ENCODE results near the gene TMEM260.
A peak's percentile ranks its signal among the peaks of the same experiment; 100 is the strongest.
"Not testable (repeated sequence)": the region's sequence is repeated elsewhere in the genome, so short reads cannot be mapped to it uniquely, and the experiment has no call there.

Gene TMEM260

DNA sequence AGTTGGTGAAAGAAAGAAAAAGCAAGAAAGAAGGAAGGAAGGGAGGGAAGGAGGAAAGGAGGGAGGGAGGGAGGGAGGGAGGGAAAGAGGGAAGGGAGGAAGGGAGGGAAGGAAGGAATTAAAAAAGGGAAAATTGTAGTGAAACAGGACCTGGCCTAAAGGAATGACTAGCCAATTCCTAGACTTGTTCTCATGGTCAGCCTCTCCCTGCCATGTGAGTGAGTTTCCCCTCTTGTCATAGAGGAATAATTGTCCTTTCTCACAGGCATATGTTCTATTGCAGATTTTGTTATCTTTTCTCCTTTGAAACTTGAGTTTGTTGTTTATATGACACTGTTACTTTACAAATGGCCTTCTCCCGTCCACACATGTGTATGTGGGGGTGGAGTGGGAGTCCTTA is 81.9 kb downstream of the TMEM260 start:
- no peak overlapping the region for H3K4me3 ChIP-seq (replicated peaks; ENCODE audit: low read depth, low read length)
- DNase-seq (ENCODE audit: extremely low read depth, low read depth) = no peak
- TF ChIP-seq, protein P1, sequence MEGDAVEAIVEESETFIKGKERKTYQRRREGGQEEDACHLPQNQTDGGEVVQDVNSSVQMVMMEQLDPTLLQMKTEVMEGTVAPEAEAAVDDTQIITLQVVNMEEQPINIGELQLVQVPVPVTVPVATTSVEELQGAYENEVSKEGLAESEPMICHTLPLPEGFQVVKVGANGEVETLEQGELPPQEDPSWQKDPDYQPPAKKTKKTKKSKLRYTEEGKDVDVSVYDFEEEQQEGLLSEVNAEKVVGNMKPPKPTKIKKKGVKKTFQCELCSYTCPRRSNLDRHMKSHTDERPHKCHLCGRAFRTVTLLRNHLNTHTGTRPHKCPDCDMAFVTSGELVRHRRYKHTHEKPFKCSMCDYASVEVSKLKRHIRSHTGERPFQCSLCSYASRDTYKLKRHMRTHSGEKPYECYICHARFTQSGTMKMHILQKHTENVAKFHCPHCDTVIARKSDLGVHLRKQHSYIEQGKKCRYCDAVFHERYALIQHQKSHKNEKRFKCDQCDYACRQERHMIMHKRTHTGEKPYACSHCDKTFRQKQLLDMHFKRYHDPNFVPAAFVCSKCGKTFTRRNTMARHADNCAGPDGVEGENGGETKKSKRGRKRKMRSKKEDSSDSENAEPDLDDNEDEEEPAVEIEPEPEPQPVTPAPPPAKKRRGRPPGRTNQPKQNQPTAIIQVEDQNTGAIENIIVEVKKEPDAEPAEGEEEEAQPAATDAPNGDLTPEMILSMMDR (IDR thresholded peaks at IDR 0.05; ENCODE audit: low read depth, low read length, missing control alignments) = no peak

DNA sequence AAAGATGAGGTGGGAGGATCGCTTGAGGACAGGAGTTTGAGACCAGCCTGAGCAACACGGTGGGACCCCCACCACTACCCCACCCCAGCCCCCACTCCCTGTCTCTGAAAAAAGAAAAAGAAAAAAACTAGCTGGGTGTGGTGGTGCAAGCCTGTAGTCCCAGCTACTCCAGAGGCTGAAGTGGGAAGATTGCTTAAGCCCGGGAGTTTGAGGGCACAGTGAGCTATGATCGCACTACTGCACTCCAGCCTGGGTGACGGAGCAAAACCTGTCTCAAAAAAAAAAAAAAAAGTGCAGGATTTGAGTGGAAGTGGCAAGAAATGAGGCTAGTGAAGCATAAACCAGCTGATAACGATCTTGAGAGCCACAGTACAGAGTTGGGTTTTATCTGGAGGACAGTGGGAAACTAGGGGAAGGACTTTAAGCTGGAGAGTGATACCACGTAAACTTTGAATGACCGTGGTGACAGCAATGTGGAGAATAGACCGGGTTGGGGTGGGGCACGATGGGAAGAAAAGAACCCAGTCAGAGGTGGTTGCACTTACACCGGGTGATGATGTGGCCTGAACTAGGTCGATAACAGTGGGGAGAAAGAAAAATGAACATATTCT is 85.3 kb downstream of the TMEM260 start:
- no peak for DNase-seq (ENCODE audit: extremely low read depth, low read depth)

DNA sequence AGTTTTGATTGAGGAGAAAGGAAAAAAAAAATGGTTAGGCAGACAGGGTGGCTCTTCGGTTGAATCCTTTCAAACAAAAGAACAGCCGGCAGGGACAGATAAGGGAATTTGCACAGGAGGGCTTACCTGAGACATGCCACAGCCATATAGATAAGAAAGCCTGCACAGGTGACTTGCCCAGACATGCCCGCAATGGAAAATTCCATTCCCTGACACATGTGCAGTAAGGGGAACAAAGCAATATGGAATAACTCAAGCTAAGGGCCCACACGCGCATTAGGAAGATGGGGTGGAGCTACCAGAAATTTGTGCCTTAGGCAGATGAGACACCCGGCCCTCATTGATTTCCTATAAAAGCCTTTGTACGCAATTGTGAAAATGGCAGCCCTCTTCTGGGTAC is 86.7 kb downstream of the TMEM260 start:
- DNase-seq (ENCODE audit: extremely low read depth, low read depth) = peak; percentile 2
- TF ChIP-seq, protein P1 (IDR thresholded peaks at IDR 0.05; ENCODE audit: low read depth, low read length, missing control alignments) = no peak
- no peak overlapping the region for H3K4me3 ChIP-seq (replicated peaks; ENCODE audit: low read depth, low read length)

More for the DNA sequence above, 85.3 kb downstream of the TMEM260 start:
- no peak overlapping the region for H3K4me3 ChIP-seq (replicated peaks; ENCODE audit: low read depth, low read length)
- TF ChIP-seq, protein P1 (IDR thresholded peaks at IDR 0.05; ENCODE audit: low read depth, low read length, missing control alignments) = no peak

DNA sequence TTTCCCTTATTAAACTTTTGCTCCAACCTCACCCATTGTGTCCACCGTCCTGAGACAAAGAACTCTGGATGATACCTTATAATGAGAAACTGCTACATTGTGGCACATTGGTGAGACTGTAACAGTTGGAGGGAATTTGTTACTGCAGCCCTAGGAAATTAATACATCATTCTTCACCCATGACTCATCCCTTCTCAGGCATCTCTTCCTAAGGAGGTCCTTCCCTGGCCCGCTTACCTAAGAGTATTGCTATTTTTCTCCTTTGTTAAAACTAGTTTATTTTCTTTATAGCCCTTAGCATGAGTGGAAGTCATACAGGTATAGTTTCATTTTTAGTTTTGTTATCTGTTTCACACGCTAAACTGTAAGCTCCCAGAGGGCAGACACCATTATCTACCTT is 87.1 kb downstream of the TMEM260 start:
- TF ChIP-seq, protein P1 (IDR thresholded peaks at IDR 0.05; ENCODE audit: low read depth, low read length, missing control alignments) = no peak
- H3K4me3 ChIP-seq (replicated peaks; ENCODE audit: low read depth, low read length) = no peak overlapping the region
- peak; percentile 35 for DNase-seq (ENCODE audit: extremely low read depth, low read depth)

DNA sequence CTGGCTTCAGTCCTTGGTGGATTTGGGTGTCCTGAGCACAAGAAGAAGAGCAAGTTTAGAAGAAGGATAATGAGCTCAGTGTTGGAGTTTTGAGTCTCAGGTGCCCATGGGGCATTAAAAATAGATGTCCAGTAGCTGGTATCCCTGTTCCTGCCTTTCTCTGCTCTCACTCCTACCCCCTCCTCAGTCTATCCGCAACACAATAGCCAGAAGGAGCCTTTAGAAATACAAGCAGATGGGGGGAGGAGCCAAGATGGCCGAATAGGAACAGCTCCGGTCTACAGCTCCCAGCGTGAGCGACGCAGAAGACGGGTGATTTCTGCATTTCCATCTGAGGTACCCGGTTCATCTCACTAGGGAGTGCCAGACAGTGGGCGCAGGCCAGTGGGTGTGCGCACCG is 87.7 kb downstream of the TMEM260 start:
- DNase-seq (ENCODE audit: extremely low read depth, low read depth); H3K4me3 ChIP-seq (replicated peaks; ENCODE audit: low read depth, low read length): not testable (repeated sequence)

DNA sequence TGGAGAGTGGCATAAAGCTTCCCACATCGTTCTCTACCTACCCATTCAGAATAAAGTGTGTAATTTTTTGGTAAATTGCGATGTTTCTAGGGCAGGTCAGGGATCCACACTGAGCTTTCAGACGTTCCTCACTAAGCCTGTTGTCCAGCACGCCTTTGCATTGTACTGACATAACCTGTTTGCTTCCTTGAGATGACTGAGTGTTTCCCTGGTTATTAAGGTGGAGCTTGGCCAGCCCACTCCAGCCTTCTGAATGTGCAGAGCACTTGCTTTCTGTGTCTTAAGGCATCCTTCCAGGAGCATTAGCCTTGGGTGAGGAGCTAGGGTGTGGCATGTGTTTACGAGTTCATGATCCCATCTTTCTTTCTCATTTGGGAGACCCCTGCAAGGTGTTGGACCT is 96.4 kb downstream of the TMEM260 start:
- H3K4me3 ChIP-seq (replicated peaks; ENCODE audit: low read depth, low read length) = no peak overlapping the region
- TF ChIP-seq, protein P1 (IDR thresholded peaks at IDR 0.05; ENCODE audit: low read depth, low read length, missing control alignments) = no peak
- DNase-seq (ENCODE audit: extremely low read depth, low read depth) = no peak

DNA sequence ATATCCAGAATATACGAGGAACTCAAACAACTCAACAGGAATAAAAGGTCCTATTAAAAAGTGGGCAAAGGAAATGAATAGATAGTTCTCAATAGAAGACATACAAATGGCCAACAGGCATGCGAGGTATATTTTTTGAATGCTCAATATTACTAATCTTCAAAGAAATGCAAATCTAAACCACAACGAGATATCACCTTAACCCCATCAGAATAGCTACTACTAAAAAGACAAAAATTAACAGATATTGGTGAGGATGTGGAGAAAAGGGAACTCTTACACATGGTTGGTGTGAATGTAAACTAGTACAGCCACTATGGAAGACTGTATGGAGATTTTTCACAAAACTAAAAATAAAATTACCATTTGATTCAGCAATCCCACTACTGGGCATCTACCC is 99.2 kb downstream of the TMEM260 start:
- TF ChIP-seq, protein P1 (IDR thresholded peaks at IDR 0.05; ENCODE audit: low read depth, low read length, missing control alignments) = no peak
- H3K4me3 ChIP-seq (replicated peaks; ENCODE audit: low read depth, low read length) = no peak overlapping the region
- no peak for DNase-seq (ENCODE audit: extremely low read depth, low read depth)
